Heart left ventricle (tissue), 16 donors: ENCODE measurements around the gene TNFRSF18. TPM values are rescaled to one million over a fixed set of nuclear protein-coding genes. Genes with fewer than 3 reads are reported as not detected.

ENCODE experiments used
- ATAC-seq, 4 donors: fragments of 200-7000 bp; cut with Tn5 transposase; one replicate each; pipeline ENCODE4 v1.9.1; 2020 to 2022; ENCODE audit warnings: moderate library complexity in 4 of 4, mild to moderate bottlenecking in 3 of 4, moderate number of reproducible peaks in 1 of 4
- DNase-seq, 5 donors: peaks; one replicate each; pipeline ENCODE4 v3.0.0-alpha.2; 2020
- H3K27ac ChIP-seq, 12 donors: fragments of 200-600 bp; sonication (generic) in 4 of 12; one replicate each; pipeline versions ENCODE4 v1.5.0 to v1.8.0; 2016 to 2022; ENCODE audit warnings: mild to moderate bottlenecking in 2 of 12
- H3K27me3 ChIP-seq, 9 donors: fragments of 200-600 bp; sonication (generic) in 2 of 9; one replicate each; pipeline versions ENCODE4 v1.5.1 to v1.8.0; 2016 to 2022; ENCODE audit warnings: mild to moderate bottlenecking in 3 of 9
- H3K36me3 ChIP-seq, 9 donors: fragments of 200-600 bp; sonication (generic) in 2 of 9; one replicate each; pipeline versions ENCODE4 v1.5.0 to v1.8.0; 2018 to 2022; ENCODE audit warnings: mild to moderate bottlenecking in 2 of 9
- H3K4me1 ChIP-seq, 12 donors: fragments of 200-600 bp; sonication (generic) in 4 of 12; one replicate each; pipeline versions ENCODE4 v1.5.0 to v1.8.0; 2016 to 2022; ENCODE audit warnings: mild to moderate bottlenecking in 3 of 12
- H3K4me3 ChIP-seq, 12 donors: fragments of 200-600 bp; sonication (generic) in 4 of 12; one replicate each; pipeline versions ENCODE4 v1.5.0 to v1.8.0; 2017 to 2022; ENCODE audit warnings: mild to moderate bottlenecking in 9 of 12, moderate library complexity in 4 of 12
- H3K9me3 ChIP-seq, 12 donors: fragments of 200-600 bp; sonication (generic) in 4 of 12; one replicate each; pipeline versions ENCODE4 v1.5.0 to v1.8.0; 2016 to 2022; ENCODE audit warnings: mild to moderate bottlenecking in 1 of 12
- CTCF ChIP-seq, 12 donors: fragments of 200-600 bp; sonication (generic) in 4 of 12; IDR thresholded peaks; one replicate each; pipeline versions ENCODE4 v1.5.0 to v1.8.0; 2018 to 2022; ENCODE audit warnings: antibody characterized with exemption in 12 of 12, mild to moderate bottlenecking in 5 of 12
- POLR2A ChIP-seq, 2 donors: fragments of 450-650 bp; IDR thresholded peaks; one replicate each; pipeline ENCODE4 v1.6.1; 2017; ENCODE audit warnings: antibody characterized with exemption in 2 of 2, mild to moderate bottlenecking in 2 of 2, moderate library complexity in 2 of 2
- WGBS, 4 donors: extraction: QIAGEN DNeasy Blood & Tissue Kit in 2 of 4; methylation state at CpG; one replicate each; pipeline versions ENCODE4 v1.1.5 to v1.1.7; 2013 to 2018; 5-methylcytosine and 5-hydroxymethylcytosine counted together
- intact Hi-C, 10 donors: fragments of 100-400 bp; cut with DNase I; formaldehyde crosslinking; loops; one replicate each; pipeline versions ENCODE4 v1.11.1 to v1.14.2; 2022
- polyA plus RNA-seq, 2 donors: library from polyadenylated mRNA; stranded (reverse); fragments of 200-250 nt; gene quantifications; one replicate each; pipeline ENCODE4 v1.2.3, GENCODE V29; 2013
- total RNA-seq, 9 donors: library from RNA; depleted of rRNA in 2 of 9; stranded (reverse); fragments of >200 nt in 2 of 9; fragmentation: NEBNext Ultra II Directional in 3 of 9; extraction: Animal tissue kit (Norgen Biotek cat#: 25700) in 3 of 9; gene quantifications; one replicate each; pipeline versions ENCODE4 v1.1.0 to v1.2.4, GENCODE V29; 2016 to 2023
- donor health status: ischemic (EF 13 %, LVEDD 7.1; RV severe dilation, severe dysfunction).
- donor health status: healthy with polysubstance abuse.
- donor health status: DM: no; HTN: yes; CAD: no.
- donor health status: DM: no; HTN: no; CAD: no.
- donor health status: ischemic (EF 25% LVEDD 6.9; RV normal size, moderate dysfunction).
- donor health status: ischemic (EF 25% LVEDD 5.7; RV mildly dilated, moderate dysfunction).
- donor health status: healthy.
- donor health status: DM: yes; HTN: yes; CAD: no.
- donor health status: ischemic (EF 35%, LVEDD 5.7; RV mildly dilated, moderate dysfunction).
- donor health status: nonischemic (EF 11% LVEDD 7.7; RV severe dilation, severe dysfunction).
- donor health status: DM: yes; HTN: yes; CAD: no.
- donor health status: PGD.
- donor health status: ischemic (EF 29% LVEDD 5.4; RV normal size, mild dysfunction).
- donor health status: nonischemic (EF 23%, LVEDD 6.1; RV moderate dilation, normal function).

The TNFRSF18 gene
- total and polyA plus RNA-seq, 11 donors, result 0.24 to 0.93 (median 0.77) TPM; not detected in 8

- ATAC-seq (no peak), DNase-seq (no peak)
- Histone ChIP-seq H3K4me1 (peaks cover 0 to 22% (median 5%) of the 10 kb centered on the region in 12 donors), H3K36me3 (peaks cover 0 to under 1% (median 0%) of the 10 kb centered on the region in 9 donors), H3K9me3 (no peaks in the 10 kb centered on the region), H3K4me3 (no peak overlapping the region), H3K27me3 (peaks cover 12 to 50% (median 21%) of the 10 kb centered on the region in 9 donors), H3K27ac (no peak overlapping the region)
- intact Hi-C loops, result loop anchor here in 1 of 10 donors (10.0 kb wide), 1 partner anchor 115 kb away; no protein-coding TSS in a partner anchor
- TF ChIP-seq CTCF (IDR thresholded peaks at IDR 0.05) (no peak), POLR2A (IDR thresholded peaks at IDR 0.05) (no peak)
- 37 to 57% (median 42%) methylated on average over 20 to 30 of the region's 30 CpGs for WGBS, 4 donors
Observed at GRCh38 chr1:1239614-1240347, 33.4 kb upstream of the TNFRSF18 start.

GRCh38 chr1:1239227-1239613 is 32.8 kb upstream of the TNFRSF18 start:
- 58 to 78% (median 62%) methylated on average over 1 to 15 of the region's 15 CpGs for WGBS, 4 donors
- H3K9me3 ChIP-seq, result no peaks in the 10 kb centered on the region
- ATAC-seq (no peak), DNase-seq (no peak)
- no peak overlapping the region for H3K27ac ChIP-seq
- peaks cover 12 to 48% (median 20%) of the 10 kb centered on the region in 9 donors for H3K27me3 ChIP-seq
- H3K4me1 ChIP-seq, result peaks cover 0 to 19% (median 5%) of the 10 kb centered on the region in 12 donors
- H3K4me3 ChIP-seq, result no peak overlapping the region
- intact Hi-C loops, result loop anchor here in 1 of 10 donors (10.0 kb wide), 1 partner anchor 114 kb away; no protein-coding TSS in a partner anchor
- TF ChIP-seq CTCF (IDR thresholded peaks at IDR 0.05), result no peak
- no peak for TF ChIP-seq POLR2A (IDR thresholded peaks at IDR 0.05)
- H3K36me3 ChIP-seq, result peaks cover 0 to 6% (median 0%) of the 10 kb centered on the region in 9 donors

- no peak overlapping the region for H3K4me3 ChIP-seq
- no peak for DNase-seq
- TF ChIP-seq CTCF (IDR thresholded peaks at IDR 0.05), result no peak
- no peak for TF ChIP-seq POLR2A (IDR thresholded peaks at IDR 0.05)
- H3K9me3 ChIP-seq, result no peaks in the 10 kb centered on the region
- intact Hi-C loops, result loop anchor here in 1 of 10 donors (10.0 kb wide), 1 partner anchor 114 kb away; no protein-coding TSS in a partner anchor
- no peak for ATAC-seq
- peaks cover 0 to 14% (median 5%) of the 10 kb centered on the region in 12 donors for H3K4me1 ChIP-seq
- 64 to 93% (median 66%) methylated on average over 3 to 19 of the region's 19 CpGs for WGBS, 4 donors
- H3K27ac ChIP-seq, result no peak overlapping the region
- peaks cover 12 to 44% (median 17%) of the 10 kb centered on the region in 9 donors for H3K27me3 ChIP-seq
- H3K36me3 ChIP-seq, result peaks cover 0 to 11% (median 0%) of the 10 kb centered on the region in 9 donors
Observed at GRCh38 chr1:1238702-1239178, 32.3 kb upstream of the TNFRSF18 start.
